Nephron progenitor cell (in vitro differentiated cells): ENCODE data around the gene RAB3IP.
"Not testable (repeated sequence)": the region's sequence is repeated elsewhere in the genome, so short reads cannot be mapped to it uniquely, and the experiment has no call there.

Experiments used
- DNase-seq: peaks from one replicate; pipeline ENCODE4 v3.0.0; 2021
- H3K27ac Mint-ChIP-seq: 2 replicates; pipeline ENCODE4 v1.8.0; 2021; ENCODE audit warnings: mild to moderate bottlenecking, moderate library complexity, mixed read lengths
- H3K27me3 Mint-ChIP-seq: 2 replicates; pipeline ENCODE4 v1.8.0; 2021; ENCODE audit warnings: mild to moderate bottlenecking, low read depth, mixed read lengths; ENCODE audit not compliant: poor library complexity
- H3K36me3 Mint-ChIP-seq: 2 replicates; pipeline ENCODE4 v1.8.0; 2021; ENCODE audit warnings: low read depth, mixed read lengths
- H3K4me1 Mint-ChIP-seq: 2 replicates; pipeline ENCODE4 v1.8.0; 2021; ENCODE audit warnings: mixed read lengths
- H3K4me3 Mint-ChIP-seq: 2 replicates; pipeline ENCODE4 v1.8.0; 2021; ENCODE audit warnings: mild to moderate bottlenecking, moderate library complexity, mixed read lengths
- H3K9me3 Mint-ChIP-seq: 2 replicates; pipeline ENCODE4 v1.8.0; 2021; ENCODE audit warnings: mild to moderate bottlenecking, moderate library complexity, mixed read lengths
- CTCF ChIP-seq: fragments of 200-600 bp; sonication (generic); IDR thresholded peaks from 2 replicates; pipeline ENCODE4 v1.5.0; 2021; ENCODE audit warnings: antibody characterized with exemption

RAB3IP gene

GRCh38 chr12:69789351-69789750 lies 50.7 kb downstream of the RAB3IP start:
- peaks cover 42% of the 10 kb centered on the region for H3K9me3 Mint-ChIP-seq
- H3K36me3 Mint-ChIP-seq: peaks cover 26% of the 10 kb centered on the region
- no peaks in the 10 kb centered on the region for H3K4me1 Mint-ChIP-seq
- TF ChIP-seq CTCF: no peak
- no peak for DNase-seq
- H3K4me3 Mint-ChIP-seq: no peak overlapping the region
- no peak overlapping the region for H3K27ac Mint-ChIP-seq
- H3K27me3 Mint-ChIP-seq: no peaks in the 10 kb centered on the region

GRCh38 chr12:69792533-69792932 lies 53.9 kb downstream of the RAB3IP start:
- Mint-ChIP-seq H3K27me3 (no peaks in the 10 kb centered on the region), H3K9me3 (peaks cover 43% of the 10 kb centered on the region), H3K27ac (no peak overlapping the region)

GRCh38 chr12:69807101-69807897 lies 68.6 kb downstream of the RAB3IP start:
- H3K27ac Mint-ChIP-seq, H3K27me3 Mint-ChIP-seq, H3K4me3 Mint-ChIP-seq, H3K4me1 Mint-ChIP-seq, DNase-seq: not testable (repeated sequence)
- Mint-ChIP-seq H3K36me3 (peaks cover 52% of the 10 kb centered on the region), H3K9me3 (peaks cover 62% of the 10 kb centered on the region)

More at GRCh38 chr12:69792533-69792932, 53.9 kb downstream of the RAB3IP start:
- TF ChIP-seq CTCF: no peak
- Mint-ChIP-seq H3K4me3 (no peak overlapping the region), H3K36me3 (peaks cover 43% of the 10 kb centered on the region), H3K4me1 (no peaks in the 10 kb centered on the region)
- no peak for DNase-seq

- Mint-ChIP-seq H3K9me3 (peaks cover 53% of the 10 kb centered on the region), H3K4me3 (no peak overlapping the region), H3K27me3 (peaks cover 1% of the 10 kb centered on the region), H3K36me3 (peaks cover 54% of the 10 kb centered on the region), H3K4me1 (no peaks in the 10 kb centered on the region), H3K27ac (no peak overlapping the region)
- no peak for DNase-seq
- no peak for TF ChIP-seq CTCF
Observed at GRCh38 chr12:69810870-69811498, 72.3 kb downstream of the RAB3IP start.

GRCh38 chr12:69816082-69816481 lies 77.4 kb downstream of the RAB3IP start:
- Mint-ChIP-seq H3K4me3 (no peak overlapping the region), H3K27ac (no peak overlapping the region), H3K4me1 (no peaks in the 10 kb centered on the region), H3K9me3 (peaks cover 13% of the 10 kb centered on the region), H3K36me3 (peaks cover 16% of the 10 kb centered on the region), H3K27me3 (peaks cover 3% of the 10 kb centered on the region)
- no peak for TF ChIP-seq CTCF
- no peak for DNase-seq

- Mint-ChIP-seq H3K27ac (no peak overlapping the region), H3K36me3 (no peaks in the 10 kb centered on the region), H3K4me1 (no peaks in the 10 kb centered on the region), H3K4me3 (no peak overlapping the region), H3K27me3 (peaks cover 1% of the 10 kb centered on the region), H3K9me3 (no peaks in the 10 kb centered on the region)
- no peak for DNase-seq
- TF ChIP-seq CTCF: no peak
Observed at GRCh38 chr12:69821032-69821455, 82.4 kb downstream of the RAB3IP start.
